ENCODE measurements around the gene KRTAP10-11. TPM values are rescaled to one million over a fixed set of nuclear protein-coding genes. Genes with fewer than 3 reads are reported as not detected.
"Not testable (repeated sequence)": the region's sequence is repeated elsewhere in the genome, so short reads cannot be mapped to it uniquely, and the experiment has no call there.

Gene KRTAP10-11
- total RNA-seq, 1 donor from 2014 or later, result not detected

- TF ChIP-seq CTCF (IDR thresholded peaks at IDR 0.05; ENCODE audit: insufficient read depth, low read length, severe bottlenecking), result no peak
- Histone ChIP-seq H3K27me3 (ENCODE audit: control insufficient read depth, insufficient read depth, low read length) (no peaks in the 10 kb centered on the region), H3K4me3 (ENCODE audit: low read depth, low read length) (no peak overlapping the region), H3K36me3 (ENCODE audit: control insufficient read depth, insufficient read depth, low read length) (no peaks in the 10 kb centered on the region)
- FAIRE-seq (no peak), DNase-seq (ENCODE audit: low read depth) (no peak)
Measured at GRCh38 chr21:44686000-44686781, 40.0 kb downstream of the KRTAP10-11 start.

- no peak for TF ChIP-seq CTCF (IDR thresholded peaks at IDR 0.05; ENCODE audit: insufficient read depth, low read length, severe bottlenecking)
- no peak overlapping the region for H3K4me3 ChIP-seq (ENCODE audit: low read depth, low read length)
- no peaks in the 10 kb centered on the region for H3K27me3 ChIP-seq (ENCODE audit: control insufficient read depth, insufficient read depth, low read length)
- H3K36me3 ChIP-seq (ENCODE audit: control insufficient read depth, insufficient read depth, low read length), result no peaks in the 10 kb centered on the region
- DNase-seq (ENCODE audit: low read depth), result no peak
- FAIRE-seq, result no peak
Measured at GRCh38 chr21:44686843-44687561, 40.8 kb downstream of the KRTAP10-11 start.

- TF ChIP-seq CTCF (IDR thresholded peaks at IDR 0.05; ENCODE audit: insufficient read depth, low read length, severe bottlenecking), result no peak
- Histone ChIP-seq H3K36me3 (ENCODE audit: control insufficient read depth, insufficient read depth, low read length) (no peaks in the 10 kb centered on the region), H3K27me3 (ENCODE audit: control insufficient read depth, insufficient read depth, low read length) (no peaks in the 10 kb centered on the region), H3K4me3 (ENCODE audit: low read depth, low read length) (no peak overlapping the region)
- DNase-seq (ENCODE audit: low read depth) (no peak), FAIRE-seq (no peak)
Measured at GRCh38 chr21:44687671-44688070, 41.5 kb downstream of the KRTAP10-11 start.

GRCh38 chr21:44689740-44690139 is 43.5 kb downstream of the KRTAP10-11 start:
- not testable (repeated sequence) for DNase-seq (ENCODE audit: low read depth); H3K36me3 ChIP-seq (ENCODE audit: control insufficient read depth, insufficient read depth, low read length); H3K4me3 ChIP-seq (ENCODE audit: low read depth, low read length); FAIRE-seq; H3K27me3 ChIP-seq (ENCODE audit: control insufficient read depth, insufficient read depth, low read length)

GRCh38 chr21:44691686-44692085 is 45.5 kb downstream of the KRTAP10-11 start:
- Histone ChIP-seq H3K27me3 (ENCODE audit: control insufficient read depth, insufficient read depth, low read length) (no peaks in the 10 kb centered on the region), H3K36me3 (ENCODE audit: control insufficient read depth, insufficient read depth, low read length) (no peaks in the 10 kb centered on the region), H3K4me3 (ENCODE audit: low read depth, low read length) (no peak overlapping the region)
- DNase-seq (ENCODE audit: low read depth), result no peak
- no peak for TF ChIP-seq CTCF (IDR thresholded peaks at IDR 0.05; ENCODE audit: insufficient read depth, low read length, severe bottlenecking)
- FAIRE-seq, result no peak

- Histone ChIP-seq H3K27me3 (ENCODE audit: control insufficient read depth, insufficient read depth, low read length) (no peaks in the 10 kb centered on the region), H3K4me3 (ENCODE audit: low read depth, low read length) (no peak overlapping the region), H3K36me3 (ENCODE audit: control insufficient read depth, insufficient read depth, low read length) (no peaks in the 10 kb centered on the region)
- DNase-seq (ENCODE audit: low read depth) (no peak), FAIRE-seq (no peak)
- no peak for TF ChIP-seq CTCF (IDR thresholded peaks at IDR 0.05; ENCODE audit: insufficient read depth, low read length, severe bottlenecking)
Measured at GRCh38 chr21:44692798-44693512, 46.7 kb downstream of the KRTAP10-11 start.
